ENCODE measurements around the gene LEAP2. TPM values are rescaled to one million over a fixed set of nuclear protein-coding genes. Genes with fewer than 3 reads are reported as not detected.
A peak's percentile ranks its signal among the peaks of the same experiment; 100 is the strongest.
"Not testable (repeated sequence)": the region's sequence is repeated elsewhere in the genome, so short reads cannot be mapped to it uniquely, and the experiment has no call there.

Gene LEAP2
- total RNA-seq, 2 experiments from 2014 or later: 3.4 to 3.7 TPM

DNA sequence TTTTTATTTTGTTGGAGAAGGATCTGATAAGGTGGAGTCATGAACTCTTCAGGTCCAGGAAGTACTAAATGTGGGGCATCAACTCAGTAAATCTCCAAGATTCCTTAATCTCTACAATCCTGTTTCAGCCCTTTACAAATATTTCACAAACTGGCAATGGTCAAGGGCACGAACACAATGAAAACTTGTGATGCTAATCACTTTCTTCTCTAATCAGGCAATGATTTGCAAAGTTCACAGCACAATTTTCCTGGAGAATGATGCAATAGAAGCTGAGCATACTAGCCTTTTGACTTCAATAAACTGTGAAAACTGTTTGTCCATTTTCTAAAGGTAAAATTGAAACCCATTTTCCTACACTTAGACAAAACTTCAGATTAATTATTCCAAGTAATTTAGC, 24.1 kb upstream of the LEAP2 start:
- Mint-ChIP-seq H3K9me3 (ENCODE audit: insufficient read depth) (no peaks in the 10 kb centered on the region), H3K27me3 (ENCODE audit: low read depth) (peaks cover 5% of the 10 kb centered on the region), H3K36me3 (ENCODE audit: low read depth) (no peaks in the 10 kb centered on the region), H3K4me3 (no peak overlapping the region), H3K27ac (no peak overlapping the region), H3K4me1 (ENCODE audit: low read depth) (peaks cover 5% of the 10 kb centered on the region)
- ChIA-PET CTCF (interaction anchor here (1.2 to 2.6 kb wide), 4 partner anchors 15 to 463 kb away, joined by 3 to 8 read pairs (median 3); no protein-coding TSS in a partner anchor), POLR2A (interaction anchor here (1.2 kb wide), 1 partner anchor 12 kb away, joined by 3 read pairs; no protein-coding TSS in a partner anchor)
- no peak for ATAC-seq
- no peak for DNase-seq

DNA sequence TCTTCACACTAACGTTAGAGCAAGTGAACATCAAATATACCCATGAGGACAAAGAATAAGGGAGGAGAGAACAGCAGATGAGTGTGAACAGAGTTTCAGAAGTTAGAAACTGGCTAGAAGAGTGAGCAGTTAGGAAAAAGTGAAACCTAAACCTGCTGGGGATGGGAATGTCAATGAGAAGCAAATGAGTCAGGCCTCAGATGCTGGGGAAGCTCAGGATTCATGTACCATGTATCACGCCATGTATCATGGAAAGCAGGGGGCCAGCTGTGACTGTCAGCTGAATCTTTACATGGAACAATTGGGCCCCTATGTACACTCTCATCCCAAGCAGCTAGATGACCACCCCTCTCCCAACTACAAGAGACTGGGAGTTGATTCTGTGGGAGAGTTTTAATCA, 23.4 kb upstream of the LEAP2 start:
- Mint-ChIP-seq H3K4me3 (no peak overlapping the region), H3K4me1 (ENCODE audit: low read depth) (peaks cover 5% of the 10 kb centered on the region), H3K27ac (no peak overlapping the region), H3K27me3 (ENCODE audit: low read depth) (peaks cover 5% of the 10 kb centered on the region), H3K9me3 (ENCODE audit: insufficient read depth) (no peaks in the 10 kb centered on the region), H3K36me3 (ENCODE audit: low read depth) (no peaks in the 10 kb centered on the region)
- ChIA-PET POLR2A (no interaction called here), CTCF (interaction anchor here (0.7 to 2.6 kb wide), 4 partner anchors 14 to 58 kb away, joined by 3 to 8 read pairs (median 3); no protein-coding TSS in a partner anchor)
- DNase-seq (no peak), ATAC-seq (no peak)

DNA sequence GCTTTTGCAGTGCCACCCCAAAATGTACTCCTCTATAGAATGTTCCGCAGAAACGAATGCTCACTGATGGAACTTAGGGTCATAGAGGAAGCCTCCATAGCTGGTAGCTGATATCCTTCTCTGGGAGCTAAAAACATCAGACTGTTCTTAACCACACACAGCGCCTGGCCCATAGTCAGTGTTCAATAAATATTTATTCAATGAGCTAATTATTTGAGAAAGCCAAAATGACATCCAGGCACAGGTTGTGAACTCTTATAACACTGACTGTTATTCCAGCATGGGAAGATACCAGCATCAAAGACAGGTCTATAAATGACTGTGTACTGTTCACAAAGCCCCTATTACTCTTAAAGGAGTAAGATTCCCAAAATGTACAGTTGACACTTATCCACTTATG, 20.1 kb upstream of the LEAP2 start:
- H3K4me3 Mint-ChIP-seq: no peak overlapping the region
- peaks cover 9% of the 10 kb centered on the region for H3K27me3 Mint-ChIP-seq (ENCODE audit: low read depth)
- H3K9me3 Mint-ChIP-seq (ENCODE audit: insufficient read depth): no peaks in the 10 kb centered on the region
- no peak overlapping the region for H3K27ac Mint-ChIP-seq
- ChIA-PET POLR2A (no interaction called here), CTCF (interaction anchor here (1.2 to 1.3 kb wide), 2 partner anchors 11 to 33 kb away, joined by 3 to 4 read pairs; no protein-coding TSS in a partner anchor)
- ATAC-seq (no peak), DNase-seq (no peak)
- H3K4me1 Mint-ChIP-seq (ENCODE audit: low read depth): peaks cover 5% of the 10 kb centered on the region
- no peaks in the 10 kb centered on the region for H3K36me3 Mint-ChIP-seq (ENCODE audit: low read depth)

DNA sequence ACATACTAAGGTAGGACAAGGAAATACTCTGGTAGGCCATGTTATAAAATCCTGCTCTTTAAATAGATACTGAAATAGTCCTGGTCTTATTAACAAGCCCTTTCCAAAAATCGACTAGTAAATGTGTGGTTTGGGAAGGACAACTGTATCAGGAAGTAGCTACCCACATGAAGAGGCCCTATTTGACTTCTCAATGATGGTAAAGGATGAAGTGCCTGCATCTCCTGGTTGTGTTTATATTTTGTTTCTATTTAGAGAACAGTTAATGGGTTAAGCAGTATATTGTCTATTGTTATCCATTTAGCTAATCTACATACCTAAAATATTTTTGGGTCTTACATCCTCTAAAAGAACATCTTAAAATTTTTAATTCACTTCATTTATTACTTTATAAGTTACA, 19.7 kb upstream of the LEAP2 start:
- peaks cover 5% of the 10 kb centered on the region for H3K4me1 Mint-ChIP-seq (ENCODE audit: low read depth)
- H3K27ac Mint-ChIP-seq: no peak overlapping the region
- H3K9me3 Mint-ChIP-seq (ENCODE audit: insufficient read depth): no peaks in the 10 kb centered on the region
- ChIA-PET CTCF (interaction anchor here (0.8 to 1.4 kb wide), 5 partner anchors 10 to 34 kb away, joined by 3 to 6 read pairs (median 3); partner anchors contain the start of genes GDF9, SHROOM1 and UQCRQ), POLR2A (interaction anchor here (1.1 kb wide), 1 partner anchor 13 kb away, joined by 3 read pairs; no protein-coding TSS in a partner anchor)
- DNase-seq (no peak), ATAC-seq (no peak)
- peaks cover 12% of the 10 kb centered on the region for H3K27me3 Mint-ChIP-seq (ENCODE audit: low read depth)
- no peaks in the 10 kb centered on the region for H3K36me3 Mint-ChIP-seq (ENCODE audit: low read depth)
- H3K4me3 Mint-ChIP-seq: no peak overlapping the region

DNA sequence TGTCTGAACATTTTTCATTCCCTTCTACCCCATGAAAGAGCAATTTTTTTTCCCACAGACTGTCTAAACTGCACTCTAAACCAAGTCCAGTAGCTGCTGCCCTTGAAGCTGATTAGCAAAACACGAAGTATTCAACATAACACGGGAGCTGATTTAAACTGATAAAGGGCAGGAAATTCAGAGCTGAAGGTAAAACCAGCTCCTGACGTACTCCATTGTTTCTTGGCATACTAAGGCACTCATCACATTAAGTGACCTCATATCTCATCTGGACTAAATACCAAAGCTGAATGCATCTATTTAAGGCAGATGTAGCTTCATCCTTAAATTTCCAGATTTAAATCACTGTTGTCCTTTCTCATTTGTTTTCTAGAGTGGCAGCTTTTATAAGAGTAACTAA, 19.2 kb upstream of the LEAP2 start:
- Mint-ChIP-seq H3K27ac (no peak overlapping the region), H3K4me3 (no peak overlapping the region), H3K9me3 (ENCODE audit: insufficient read depth) (no peaks in the 10 kb centered on the region), H3K4me1 (ENCODE audit: low read depth) (peaks cover 5% of the 10 kb centered on the region), H3K27me3 (ENCODE audit: low read depth) (peaks cover 10% of the 10 kb centered on the region), H3K36me3 (ENCODE audit: low read depth) (no peaks in the 10 kb centered on the region)
- ChIA-PET POLR2A (interaction anchor here (1.1 kb wide), 1 partner anchor 13 kb away, joined by 3 read pairs; no protein-coding TSS in a partner anchor), CTCF (interaction anchor here (0.8 to 1.4 kb wide), 5 partner anchors 10 to 34 kb away, joined by 3 to 6 read pairs (median 3); partner anchors contain the start of genes GDF9, SHROOM1 and UQCRQ)
- DNase-seq (no peak), ATAC-seq (no peak)

DNA sequence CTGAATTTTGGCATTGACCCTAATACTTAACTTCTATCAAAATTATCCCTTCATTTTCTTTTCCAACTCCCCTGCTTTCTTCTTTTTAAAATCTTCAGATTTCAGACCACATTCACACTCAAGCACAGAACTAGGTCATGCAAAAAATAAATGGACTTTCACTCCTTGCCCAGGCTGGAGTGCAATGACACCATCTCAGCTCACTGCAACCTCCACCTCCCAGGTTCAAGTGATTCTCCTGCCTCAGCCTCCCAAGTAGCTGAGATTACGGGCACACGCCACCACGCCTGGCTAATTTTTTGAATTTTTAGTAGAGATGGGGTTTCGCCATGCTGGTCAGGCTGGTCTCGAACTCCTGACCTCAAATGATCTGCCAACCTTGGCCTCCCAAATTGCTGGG, 18.5 kb upstream of the LEAP2 start:
- ChIA-PET CTCF (interaction anchor here (1.1 to 1.4 kb wide), 2 partner anchors 11 to 25 kb away, joined by 3 to 6 read pairs; partner anchors contain the start of genes GDF9, SHROOM1 and UQCRQ), POLR2A (interaction anchor here (1.1 kb wide), 1 partner anchor 12 kb away, joined by 3 read pairs; no protein-coding TSS in a partner anchor)
- peaks cover 13% of the 10 kb centered on the region for H3K27me3 Mint-ChIP-seq (ENCODE audit: low read depth)
- H3K4me3 Mint-ChIP-seq; DNase-seq; ATAC-seq; H3K27ac Mint-ChIP-seq; H3K4me1 Mint-ChIP-seq (ENCODE audit: low read depth); H3K36me3 Mint-ChIP-seq (ENCODE audit: low read depth); H3K9me3 Mint-ChIP-seq (ENCODE audit: insufficient read depth): not testable (repeated sequence)

DNA sequence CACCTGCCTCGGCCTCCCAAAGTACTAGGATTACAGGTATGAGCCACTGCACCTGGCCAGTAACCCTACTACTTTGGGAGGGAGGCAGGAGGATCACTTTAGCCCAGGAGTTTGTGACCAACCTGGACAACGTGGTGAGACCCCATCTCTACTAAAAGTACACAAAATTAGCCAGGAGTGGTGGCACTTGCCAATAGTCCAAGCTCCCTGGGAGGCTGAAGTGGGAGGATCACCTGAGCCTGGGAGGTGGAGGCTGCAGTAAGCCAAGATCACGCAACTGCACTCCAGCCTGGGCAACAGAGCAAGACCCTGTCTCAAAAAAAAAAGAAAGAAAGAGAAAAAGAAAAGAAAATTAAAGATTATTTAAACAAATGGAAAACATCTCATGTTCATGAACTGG, 17.5 kb upstream of the LEAP2 start:
- Mint-ChIP-seq H3K4me3 (no peak overlapping the region), H3K4me1 (ENCODE audit: low read depth) (peaks cover 5% of the 10 kb centered on the region), H3K9me3 (ENCODE audit: insufficient read depth) (no peaks in the 10 kb centered on the region), H3K27ac (no peak overlapping the region), H3K36me3 (ENCODE audit: low read depth) (no peaks in the 10 kb centered on the region), H3K27me3 (ENCODE audit: low read depth) (peaks cover 16% of the 10 kb centered on the region)
- POLR2A ChIA-PET: no interaction called here
- DNase-seq: no peak
- ATAC-seq: no peak
- CTCF ChIA-PET: interaction anchor here (0.9 kb wide), 1 partner anchor 36 kb away, joined by 3 read pairs; no protein-coding TSS in a partner anchor

DNA sequence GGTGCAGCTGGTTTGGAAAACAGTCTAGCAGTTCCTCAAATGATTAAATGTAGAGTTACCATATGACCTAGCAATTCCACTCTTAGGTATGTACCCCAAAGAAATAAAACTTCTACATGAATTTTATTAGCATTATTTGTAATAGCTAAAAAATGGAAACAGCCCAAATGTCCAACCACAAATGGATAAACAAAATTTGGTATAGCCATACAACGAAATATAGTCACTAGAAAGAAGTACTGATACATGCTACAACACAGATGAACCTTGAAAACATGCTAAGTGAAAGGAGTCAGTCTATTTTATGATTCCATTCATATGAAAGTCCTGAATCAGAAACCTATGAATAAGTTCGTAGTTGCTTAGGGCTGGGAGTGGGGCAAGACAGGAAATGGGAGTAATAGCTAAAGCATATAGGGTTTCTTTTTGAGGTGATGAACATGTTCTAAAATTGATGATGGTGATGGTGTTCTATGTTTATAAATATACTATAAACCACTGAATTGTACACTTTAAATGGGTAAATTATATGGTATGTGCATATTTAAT, 13.5 kb upstream of the LEAP2 start:
- ChIA-PET POLR2A (no interaction called here), CTCF (interaction anchor here (1.0 to 1.8 kb wide), 3 partner anchors 23 to 40 kb away, joined by 3 to 5 read pairs (median 5); no protein-coding TSS in a partner anchor)
- Mint-ChIP-seq H3K4me3 (no peak overlapping the region), H3K4me1 (ENCODE audit: low read depth) (no peaks in the 10 kb centered on the region), H3K36me3 (ENCODE audit: low read depth) (no peaks in the 10 kb centered on the region), H3K27me3 (ENCODE audit: low read depth) (peaks cover 17% of the 10 kb centered on the region), H3K9me3 (ENCODE audit: insufficient read depth) (no peaks in the 10 kb centered on the region), H3K27ac (no peak overlapping the region)
- ATAC-seq: no peak
- no peak for DNase-seq

DNA sequence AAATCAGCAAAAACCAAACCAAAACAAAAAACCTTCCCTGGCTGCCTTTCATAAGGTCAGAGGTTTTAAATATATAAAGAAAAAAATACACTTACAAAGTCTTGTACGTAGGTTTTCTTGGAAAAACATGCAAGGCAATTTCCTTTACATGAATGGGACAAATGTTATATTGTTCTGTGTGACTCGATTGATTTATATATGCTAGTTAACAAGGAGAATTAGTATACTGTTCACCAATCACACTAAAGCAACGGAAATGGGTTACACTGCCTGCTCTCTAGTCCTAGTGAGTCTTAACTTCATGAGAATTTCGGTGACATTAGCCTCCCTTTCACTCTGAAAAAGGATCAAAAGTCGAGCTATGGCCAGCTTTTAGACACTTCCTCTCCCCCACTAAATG, 12.7 kb upstream of the LEAP2 start:
- Mint-ChIP-seq H3K4me3 (no peak overlapping the region), H3K4me1 (ENCODE audit: low read depth) (peaks cover 6% of the 10 kb centered on the region), H3K9me3 (ENCODE audit: insufficient read depth) (no peaks in the 10 kb centered on the region), H3K27me3 (ENCODE audit: low read depth) (peaks cover 17% of the 10 kb centered on the region), H3K27ac (no peak overlapping the region), H3K36me3 (ENCODE audit: low read depth) (no peaks in the 10 kb centered on the region)
- DNase-seq (no peak), ATAC-seq (no peak)
- ChIA-PET CTCF (interaction anchor here (1.0 to 1.8 kb wide), 3 partner anchors 23 to 40 kb away, joined by 3 to 5 read pairs (median 5); no protein-coding TSS in a partner anchor), POLR2A (interaction anchor here (1.0 kb wide), 1 partner anchor 12 kb away, joined by 3 read pairs; no protein-coding TSS in a partner anchor)

DNA sequence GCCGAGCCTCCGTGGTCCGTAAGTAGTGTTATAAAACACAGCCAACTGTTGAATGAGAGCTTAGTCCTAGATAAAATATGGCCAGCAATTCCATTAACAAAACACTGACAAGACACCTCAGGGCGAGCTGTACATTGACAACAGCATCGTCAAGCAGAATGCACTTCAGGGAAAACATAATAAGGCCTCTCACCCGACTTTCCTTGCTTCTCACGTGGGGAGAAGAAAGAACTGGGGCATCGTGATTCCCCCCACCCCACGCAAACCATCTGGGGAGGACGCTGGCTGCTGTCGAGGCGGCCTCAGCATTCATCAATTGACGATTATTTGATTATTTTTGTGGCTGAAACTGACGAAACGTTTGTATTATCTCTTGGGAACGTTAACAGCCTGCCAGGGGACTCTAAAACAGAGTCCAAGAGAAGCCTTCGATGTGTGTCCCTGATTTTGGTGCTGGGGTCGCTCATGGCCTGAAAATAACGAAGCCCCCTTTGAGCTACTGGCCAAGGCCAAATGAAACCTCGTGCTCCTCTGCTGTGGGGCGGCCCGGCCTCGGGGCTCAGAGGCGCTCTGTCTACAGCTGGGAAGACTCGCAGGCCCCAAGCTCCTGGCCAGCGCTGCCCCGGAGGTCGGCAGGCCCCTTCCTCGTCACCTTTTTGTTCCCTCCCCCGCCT, 7.7 kb upstream of the LEAP2 start:
- DNase-seq (no peak), ATAC-seq (peak; percentile 43)
- peak overlapping the region; percentile 98 for H3K4me3 Mint-ChIP-seq
- peaks cover 29% of the 10 kb centered on the region for H3K36me3 Mint-ChIP-seq (ENCODE audit: low read depth)
- no peaks in the 10 kb centered on the region for H3K9me3 Mint-ChIP-seq (ENCODE audit: insufficient read depth)
- peak overlapping the region; percentile 99 for H3K27ac Mint-ChIP-seq
- ChIA-PET POLR2A (interaction anchor here (0.6 to 2.0 kb wide), 7 partner anchors 17 to 186 kb away, joined by 3 to 12 read pairs (median 3); partner anchors contain the start of genes AFF4 and HSPA4), CTCF (interaction anchor here (1.1 to 3.2 kb wide), 5 partner anchors 12 to 339 kb away, joined by 3 to 25 read pairs (median 4); partner anchors contain the start of gene SHROOM1)
- peaks cover 5% of the 10 kb centered on the region for H3K27me3 Mint-ChIP-seq (ENCODE audit: low read depth)
- H3K4me1 Mint-ChIP-seq (ENCODE audit: low read depth): peaks cover 23% of the 10 kb centered on the region

DNA sequence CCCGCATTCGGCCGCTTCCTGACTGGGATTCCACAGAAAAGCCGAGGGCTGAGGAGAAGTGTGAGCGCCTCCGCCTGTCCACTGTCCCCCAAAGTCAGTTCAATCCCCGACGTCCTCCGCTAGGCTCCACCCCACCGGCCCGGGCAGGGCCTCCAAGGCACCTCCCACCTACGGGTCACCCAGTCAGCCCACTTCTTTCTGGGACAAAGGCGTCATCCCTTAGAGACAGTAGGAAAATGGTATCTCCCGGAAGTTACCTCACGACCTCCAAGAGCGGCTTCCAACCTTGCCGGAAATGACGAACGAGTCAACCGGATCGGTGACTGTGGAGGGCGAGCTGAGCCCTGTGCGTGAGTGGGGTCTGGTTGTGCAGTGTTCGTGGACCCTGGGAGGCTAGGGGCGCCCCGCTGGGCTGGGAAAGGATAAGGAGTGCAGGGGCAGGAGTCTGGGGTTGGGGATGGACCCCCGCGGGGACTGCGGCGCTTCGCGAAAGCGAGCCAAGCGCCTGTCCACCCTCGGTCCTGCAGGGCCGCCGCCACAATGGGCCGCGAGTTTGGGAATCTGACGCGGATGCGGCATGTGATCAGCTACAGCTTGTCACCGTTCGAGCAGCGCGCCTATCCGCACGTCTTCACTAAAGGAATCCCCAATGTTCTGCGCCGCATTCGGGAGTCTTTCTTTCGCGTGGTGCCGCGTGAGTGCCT, 7.0 kb upstream of the LEAP2 start, which contains the start of the genes GDF9 and UQCRQ:
TSS of gene GDF9 (minus strand) at position 128 of the 704 bp plus-strand sequence. CDS start 1,936 bp downstream, outside the sequence.
TSS of gene UQCRQ (plus strand) at position 301 of the 704 bp plus-strand sequence. CDS start at position 541, 240 bp downstream.
- ChIA-PET POLR2A (interaction anchor here (0.6 to 2.0 kb wide), 11 partner anchors 12 to 389 kb away, joined by 3 to 12 read pairs (median 3); partner anchors contain the start of genes AFF4 and HSPA4), CTCF (interaction anchor here (1.1 to 4.8 kb wide), 7 partner anchors 12 to 340 kb away, joined by 3 to 25 read pairs (median 4); partner anchors contain the start of gene SHROOM1)
- DNase-seq (peak; percentile 97), ATAC-seq (peak; percentile 99)
- peak within 1 kb of the TSS; percentile 99 for H3K27ac Mint-ChIP-seq
- peak within 1 kb of the TSS; percentile 98 for H3K4me3 Mint-ChIP-seq
- H3K4me1 Mint-ChIP-seq (ENCODE audit: low read depth): peaks cover 23% of the 10 kb centered on the region
- H3K27me3 Mint-ChIP-seq (ENCODE audit: low read depth): peaks cover 3% of the 10 kb centered on the region
- no peaks in the 10 kb centered on the region for H3K9me3 Mint-ChIP-seq (ENCODE audit: insufficient read depth)
- peaks cover 34% of the 10 kb centered on the region for H3K36me3 Mint-ChIP-seq (ENCODE audit: low read depth)
